GM12873 (cell line): ENCODE data around the gene NXF1.

Source experiments
- CTCF ChIP-seq: IDR thresholded peaks from 2 replicates; pipeline ENCODE4 v1.5.1; 2012; ENCODE audit warnings: low read depth, mild to moderate bottlenecking, moderate library complexity, low read length, control low read depth; ENCODE audit not compliant: insufficient read depth; ENCODE audit errors: missing control alignments

The NXF1 gene

GRCh38 chr11:62839050-62839945 lies 34.1 kb upstream of the NXF1 start, which contains the start of gene WDR74:
Gene WDR74, minus strand, starts transcription at chr11:62839590. Its CDS starts 20 bp downstream, at chr11:62839570.
- TF ChIP-seq CTCF, result no peak

DNA sequence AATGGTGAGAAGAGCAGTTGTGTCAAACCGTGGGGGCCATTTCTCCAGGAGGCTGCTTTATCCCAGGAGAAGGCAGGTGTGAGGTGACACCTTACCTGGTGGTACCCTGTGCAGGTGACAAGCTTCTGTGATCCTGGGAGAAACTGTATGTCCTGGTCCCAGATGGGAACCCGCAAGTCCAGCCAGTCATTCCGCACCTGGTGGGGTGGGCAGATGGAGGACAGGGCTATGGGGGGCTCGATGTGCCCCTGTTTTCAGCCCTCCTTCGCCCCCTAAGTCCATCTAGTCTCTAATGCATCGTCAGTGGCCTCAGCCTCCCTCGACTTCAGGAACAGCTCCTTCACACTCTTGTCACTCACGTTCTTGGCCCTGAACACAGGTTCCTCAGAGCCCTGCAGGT lies 30.1 kb upstream of the NXF1 start:
- no peak for TF ChIP-seq CTCF

- TF ChIP-seq CTCF, result no peak
These were observed 27.3 kb upstream of the NXF1 start, which contains the start of gene TEX54 for GRCh38 chr11:62832336-62833234. Gene TEX54, minus strand, starts transcription at chr11:62832841.

DNA sequence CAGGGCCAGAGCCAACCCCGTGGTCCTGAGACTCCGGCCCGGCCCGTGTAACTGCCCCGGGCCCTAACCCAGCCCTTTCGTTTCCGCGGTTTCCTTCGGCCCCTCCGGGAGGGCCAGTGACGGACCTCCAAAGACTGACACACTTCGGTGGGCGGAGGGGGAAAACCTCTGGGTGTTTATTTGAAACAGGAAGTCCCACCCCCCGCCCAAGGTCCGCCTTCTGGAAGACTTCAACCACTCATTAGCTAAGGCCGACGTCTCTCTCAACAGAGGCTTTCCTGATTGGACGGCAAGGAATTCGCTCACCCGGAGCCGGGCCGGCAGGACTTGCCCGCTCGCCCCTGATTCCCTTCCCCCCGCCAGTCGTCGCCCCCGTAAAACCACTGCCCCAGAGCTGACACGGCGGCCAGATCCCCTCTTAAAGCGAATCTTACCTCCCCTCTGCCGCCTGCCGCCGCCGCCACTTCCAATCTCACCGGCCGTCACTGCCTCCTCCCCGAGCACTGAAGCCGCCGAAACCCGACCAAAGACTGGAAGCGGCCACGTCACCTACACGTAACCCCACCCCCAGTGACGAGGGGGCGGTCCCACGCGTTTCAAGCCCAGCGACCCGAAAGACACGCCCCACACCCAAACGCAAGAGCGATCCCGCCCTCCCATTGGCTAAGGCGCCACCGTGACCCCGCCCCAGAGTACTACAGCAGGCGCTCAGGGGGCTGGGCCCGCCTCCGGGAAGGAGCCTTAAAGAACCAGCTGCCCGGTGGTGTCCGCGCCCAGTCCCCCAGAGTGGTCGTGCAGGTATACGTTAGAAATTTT lies 26.5 kb upstream of the NXF1 start, which contains the start of gene STX5:
Gene STX5 (minus strand): TSS at position 532 of the 816 bp plus-strand sequence. CDS start 808 bp downstream, outside the sequence.
- no peak for TF ChIP-seq CTCF

- TF ChIP-seq CTCF, result no peak
These were observed 25.8 kb upstream of the NXF1 start for GRCh38 chr11:62830904-62831519.

DNA sequence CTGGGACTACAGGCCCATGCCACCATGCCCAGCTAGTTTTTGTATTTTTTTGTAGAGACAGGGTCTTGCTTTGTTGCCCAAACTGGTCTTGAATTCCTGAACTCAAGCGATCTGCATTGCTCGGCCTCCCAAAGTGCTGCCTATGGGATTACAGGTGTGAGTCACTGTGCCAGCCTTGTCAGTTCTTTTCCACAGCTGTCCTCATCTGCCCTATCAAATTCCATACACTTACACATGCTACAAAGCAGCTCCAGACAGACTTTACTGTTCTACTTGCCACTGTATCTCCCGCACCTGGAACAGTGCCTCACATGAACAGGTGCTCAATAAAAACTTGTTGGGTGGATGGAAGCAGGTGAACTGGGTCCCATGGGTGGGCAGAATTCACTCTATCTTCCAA lies 18.4 kb upstream of the NXF1 start:
- no peak for TF ChIP-seq CTCF
